ENCODE data around the gene XPOT. TPM values are rescaled to one million over a fixed set of nuclear protein-coding genes. Genes with fewer than 3 reads are reported as not detected.

The XPOT gene
- total RNA-seq, 4 donors from 2014 or later = 23.6 to 75.4 (median 54.1) TPM

GRCh38 chr12:64427988-64428387 lies 23.8 kb downstream of the XPOT start:
- no peaks in the 10 kb centered on the region for H3K4me1 ChIP-seq
- TF ChIP-seq CTCF (IDR thresholded peaks at IDR 0.05) (no peak), POLR2A (IDR thresholded peaks at IDR 0.05) (no peak)
- H3K36me3 ChIP-seq = no peaks in the 10 kb centered on the region
- H3K4me3 ChIP-seq = no peak overlapping the region
- no peaks in the 10 kb centered on the region for H3K9me3 ChIP-seq
- H3K27me3 ChIP-seq = no peaks in the 10 kb centered on the region
- DNase-seq = no peak
- H3K27ac ChIP-seq = no peak overlapping the region
- intact Hi-C loops (cut with DNase I; ENCODE audit: low total_unique reads) = no loop called here

- no peaks in the 10 kb centered on the region for H3K9me3 ChIP-seq
- H3K27ac ChIP-seq = no peak overlapping the region
- intact Hi-C loops (cut with DNase I; ENCODE audit: low total_unique reads) = no loop called here
- TF ChIP-seq POLR2A (IDR thresholded peaks at IDR 0.05) = no peak
- no peak for TF ChIP-seq CTCF (IDR thresholded peaks at IDR 0.05)
- H3K4me3 ChIP-seq = no peak overlapping the region
- no peaks in the 10 kb centered on the region for H3K27me3 ChIP-seq
- DNase-seq = no peak
- no peaks in the 10 kb centered on the region for H3K36me3 ChIP-seq
- no peaks in the 10 kb centered on the region for H3K4me1 ChIP-seq
Measured at GRCh38 chr12:64428956-64429355, 24.8 kb downstream of the XPOT start.

GRCh38 chr12:64430886-64431285 lies 26.7 kb downstream of the XPOT start:
- no peak overlapping the region for H3K4me3 ChIP-seq
- no peaks in the 10 kb centered on the region for H3K27me3 ChIP-seq
- DNase-seq = no peak
- no peak overlapping the region for H3K27ac ChIP-seq
- TF ChIP-seq CTCF (IDR thresholded peaks at IDR 0.05) = no peak
- no peak for TF ChIP-seq POLR2A (IDR thresholded peaks at IDR 0.05)
- intact Hi-C loops (cut with DNase I; ENCODE audit: low total_unique reads) = no loop called here
- no peaks in the 10 kb centered on the region for H3K4me1 ChIP-seq
- no peaks in the 10 kb centered on the region for H3K9me3 ChIP-seq
- no peaks in the 10 kb centered on the region for H3K36me3 ChIP-seq

GRCh38 chr12:64431791-64432190 lies 27.6 kb downstream of the XPOT start:
- no peak overlapping the region for H3K27ac ChIP-seq
- no peak for TF ChIP-seq POLR2A (IDR thresholded peaks at IDR 0.05)
- no peak for TF ChIP-seq CTCF (IDR thresholded peaks at IDR 0.05)
- H3K27me3 ChIP-seq = no peaks in the 10 kb centered on the region
- intact Hi-C loops (cut with DNase I; ENCODE audit: low total_unique reads) = no loop called here
- no peak for DNase-seq
- H3K9me3 ChIP-seq = no peaks in the 10 kb centered on the region
- H3K4me3 ChIP-seq = no peak overlapping the region
- H3K36me3 ChIP-seq = no peaks in the 10 kb centered on the region
- no peaks in the 10 kb centered on the region for H3K4me1 ChIP-seq

- H3K4me1 ChIP-seq = no peaks in the 10 kb centered on the region
- TF ChIP-seq POLR2A (IDR thresholded peaks at IDR 0.05) (no peak), CTCF (IDR thresholded peaks at IDR 0.05) (no peak)
- intact Hi-C loops (cut with DNase I; ENCODE audit: low total_unique reads) = no loop called here
- H3K36me3 ChIP-seq = no peaks in the 10 kb centered on the region
- H3K9me3 ChIP-seq = no peaks in the 10 kb centered on the region
- no peaks in the 10 kb centered on the region for H3K27me3 ChIP-seq
- H3K4me3 ChIP-seq = no peak overlapping the region
- no peak for DNase-seq
- H3K27ac ChIP-seq = no peak overlapping the region
Measured at GRCh38 chr12:64433915-64434314, 29.7 kb downstream of the XPOT start.
